HFF-Myc (cell line): ENCODE results near the gene DNAH9.

Experiments used
- DNase-seq: peaks from one replicate; pipeline ENCODE4 v3.0.0-alpha.2; 2011; ENCODE audit warnings: low read depth; ENCODE audit errors: extremely low read depth
- H3K4me3 ChIP-seq: replicated peaks from 2 replicates; pipeline ENCODE4 v1.5.1; 2011; ENCODE audit warnings: low read depth, mild to moderate bottlenecking, control low read depth, low read length
- CTCF ChIP-seq: IDR thresholded peaks from 2 replicates; pipeline ENCODE4 v1.5.1; 2012; ENCODE audit warnings: mild to moderate bottlenecking, low read depth, low read length, control low read depth; ENCODE audit errors: missing control alignments

Gene DNAH9

GRCh38 chr17:11874756-11875155 lies 276.5 kb downstream of the DNAH9 start:
- H3K4me3 ChIP-seq: no peak overlapping the region
- no peak for TF ChIP-seq CTCF
- no peak for DNase-seq

- DNase-seq: no peak
- no peak for TF ChIP-seq CTCF
These were observed 282.4 kb downstream of the DNAH9 start for GRCh38 chr17:11880714-11881113.

GRCh38 chr17:11882716-11883115 lies 284.4 kb downstream of the DNAH9 start:
- no peak for DNase-seq
- no peak overlapping the region for H3K4me3 ChIP-seq
- TF ChIP-seq CTCF: no peak

More at GRCh38 chr17:11880714-11881113, 282.4 kb downstream of the DNAH9 start:
- H3K4me3 ChIP-seq: no peak overlapping the region

GRCh38 chr17:11885051-11885450 lies 286.8 kb downstream of the DNAH9 start:
- DNase-seq: no peak
- TF ChIP-seq CTCF: no peak
- H3K4me3 ChIP-seq: no peak overlapping the region

- no peak overlapping the region for H3K4me3 ChIP-seq
- DNase-seq: no peak
These were observed 291.0 kb downstream of the DNAH9 start for GRCh38 chr17:11889266-11889665.

GRCh38 chr17:11893862-11894261 lies 295.6 kb downstream of the DNAH9 start:
- DNase-seq: no peak
- no peak for TF ChIP-seq CTCF
- H3K4me3 ChIP-seq: no peak overlapping the region

More at GRCh38 chr17:11889266-11889665, 291.0 kb downstream of the DNAH9 start:
- no peak for TF ChIP-seq CTCF

GRCh38 chr17:11896199-11896598 lies 297.9 kb downstream of the DNAH9 start:
- no peak for TF ChIP-seq CTCF

More at GRCh38 chr17:11896199-11896598, 297.9 kb downstream of the DNAH9 start:
- H3K4me3 ChIP-seq: no peak overlapping the region
- DNase-seq: no peak
